ENCODE data around the gene STXBP6. TPM values are rescaled to one million over a fixed set of nuclear protein-coding genes. Genes with fewer than 3 reads are reported as not detected.
A peak's percentile ranks its signal among the peaks of the same experiment; 100 is the strongest.

Gene STXBP6
- total and polyA plus RNA-seq, 2 of the 13 experiments (the other 11 are each of a cell fraction or from before 2014, with no cell fraction given) = 35.3 to 42.8 TPM

DNA sequence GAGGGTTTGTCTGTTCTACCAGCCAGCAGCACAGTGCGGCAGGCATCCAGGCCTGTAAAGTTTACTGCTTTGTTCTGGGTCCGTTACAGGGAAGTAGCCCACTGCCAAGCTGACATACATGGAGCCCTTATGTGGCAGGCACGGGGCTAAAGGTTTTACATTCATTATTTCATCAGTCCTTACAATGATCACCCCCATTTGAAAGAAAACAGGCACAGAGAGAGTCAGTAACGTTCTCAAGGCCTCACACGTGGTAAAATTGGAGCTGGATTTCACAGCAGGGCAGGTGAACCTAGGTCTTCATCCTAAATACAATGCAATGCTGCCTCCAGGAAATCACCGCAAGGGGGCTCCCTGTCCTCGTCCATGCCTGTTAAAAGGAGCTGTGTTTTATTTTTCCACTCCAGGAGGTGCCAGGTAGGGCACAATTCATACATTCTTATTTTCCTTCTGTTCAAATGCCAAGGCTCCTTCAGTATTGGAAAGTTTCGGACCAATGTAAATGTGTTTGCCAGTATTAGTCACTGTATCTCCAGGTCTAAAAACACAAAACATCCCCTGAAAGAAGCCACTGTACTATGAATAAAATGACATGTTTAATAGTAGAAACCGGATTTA lies 243.8 kb downstream of the STXBP6 start (continued):
- TF ChIP-seq, protein P1, sequence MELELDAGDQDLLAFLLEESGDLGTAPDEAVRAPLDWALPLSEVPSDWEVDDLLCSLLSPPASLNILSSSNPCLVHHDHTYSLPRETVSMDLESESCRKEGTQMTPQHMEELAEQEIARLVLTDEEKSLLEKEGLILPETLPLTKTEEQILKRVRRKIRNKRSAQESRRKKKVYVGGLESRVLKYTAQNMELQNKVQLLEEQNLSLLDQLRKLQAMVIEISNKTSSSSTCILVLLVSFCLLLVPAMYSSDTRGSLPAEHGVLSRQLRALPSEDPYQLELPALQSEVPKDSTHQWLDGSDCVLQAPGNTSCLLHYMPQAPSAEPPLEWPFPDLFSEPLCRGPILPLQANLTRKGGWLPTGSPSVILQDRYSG (CRISPR knock-in tag; IDR thresholded peaks at IDR 0.05) = peak; percentile 85; the same call in 1 of the 2 replicates
- TF ChIP-seq HNF4A (CRISPR knock-in tag; IDR thresholded peaks at IDR 0.05) = peak; percentile 40; the same call in 1 of the 2 replicates
- peak; percentile 82; the same call in 1 of the 2 replicates for TF ChIP-seq ETV6 (CRISPR knock-in tag; conservative IDR thresholded peaks at IDR 0.05)
- TF ChIP-seq, protein P2, sequence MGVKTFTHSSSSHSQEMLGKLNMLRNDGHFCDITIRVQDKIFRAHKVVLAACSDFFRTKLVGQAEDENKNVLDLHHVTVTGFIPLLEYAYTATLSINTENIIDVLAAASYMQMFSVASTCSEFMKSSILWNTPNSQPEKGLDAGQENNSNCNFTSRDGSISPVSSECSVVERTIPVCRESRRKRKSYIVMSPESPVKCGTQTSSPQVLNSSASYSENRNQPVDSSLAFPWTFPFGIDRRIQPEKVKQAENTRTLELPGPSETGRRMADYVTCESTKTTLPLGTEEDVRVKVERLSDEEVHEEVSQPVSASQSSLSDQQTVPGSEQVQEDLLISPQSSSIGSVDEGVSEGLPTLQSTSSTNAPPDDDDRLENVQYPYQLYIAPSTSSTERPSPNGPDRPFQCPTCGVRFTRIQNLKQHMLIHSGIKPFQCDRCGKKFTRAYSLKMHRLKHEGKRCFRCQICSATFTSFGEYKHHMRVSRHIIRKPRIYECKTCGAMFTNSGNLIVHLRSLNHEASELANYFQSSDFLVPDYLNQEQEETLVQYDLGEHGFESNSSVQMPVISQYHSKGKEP (CRISPR knock-in tag; IDR thresholded peaks at IDR 0.05) = no peak
- TF ChIP-seq NFYB (CRISPR knock-in tag; IDR thresholded peaks at IDR 0.05) = peak; percentile 24; the same call in 1 of the 2 replicates
- 0 out of 2 replicates have a peak, but pooled peaks have one; percentile 56 for TF ChIP-seq NCOA5 (CRISPR knock-in tag; IDR thresholded peaks at IDR 0.05)
- TF ChIP-seq ZFP36 (IDR thresholded peaks at IDR 0.05; ENCODE audit: borderline replicate concordance, low read depth, low read length, partially characterized antibody) = peak; percentile 36
- TF ChIP-seq IRF9 (CRISPR knock-in tag; IDR thresholded peaks at IDR 0.05; ENCODE audit: borderline replicate concordance) = no peak
- TF ChIP-seq PHF21A (CRISPR knock-in tag; IDR thresholded peaks at IDR 0.05) = peak; percentile 48; the same call in 1 of the 2 replicates
- TF ChIP-seq SPEN (CRISPR knock-in tag; IDR thresholded peaks at IDR 0.05; ENCODE audit: low read depth) = 0 out of 2 replicates have a peak, but pooled peaks have one; percentile 51
- TF ChIP-seq ZNF790 (CRISPR knock-in tag; IDR thresholded peaks at IDR 0.05; ENCODE audit: borderline replicate concordance) = no peak
- peak; percentile 79 for TF ChIP-seq GATAD2A (CRISPR knock-in tag; IDR thresholded peaks at IDR 0.05)
- TF ChIP-seq KLF9 (CRISPR knock-in tag; IDR thresholded peaks at IDR 0.05; ENCODE audit: low read depth) = no peak
- TF ChIP-seq, protein P3, sequence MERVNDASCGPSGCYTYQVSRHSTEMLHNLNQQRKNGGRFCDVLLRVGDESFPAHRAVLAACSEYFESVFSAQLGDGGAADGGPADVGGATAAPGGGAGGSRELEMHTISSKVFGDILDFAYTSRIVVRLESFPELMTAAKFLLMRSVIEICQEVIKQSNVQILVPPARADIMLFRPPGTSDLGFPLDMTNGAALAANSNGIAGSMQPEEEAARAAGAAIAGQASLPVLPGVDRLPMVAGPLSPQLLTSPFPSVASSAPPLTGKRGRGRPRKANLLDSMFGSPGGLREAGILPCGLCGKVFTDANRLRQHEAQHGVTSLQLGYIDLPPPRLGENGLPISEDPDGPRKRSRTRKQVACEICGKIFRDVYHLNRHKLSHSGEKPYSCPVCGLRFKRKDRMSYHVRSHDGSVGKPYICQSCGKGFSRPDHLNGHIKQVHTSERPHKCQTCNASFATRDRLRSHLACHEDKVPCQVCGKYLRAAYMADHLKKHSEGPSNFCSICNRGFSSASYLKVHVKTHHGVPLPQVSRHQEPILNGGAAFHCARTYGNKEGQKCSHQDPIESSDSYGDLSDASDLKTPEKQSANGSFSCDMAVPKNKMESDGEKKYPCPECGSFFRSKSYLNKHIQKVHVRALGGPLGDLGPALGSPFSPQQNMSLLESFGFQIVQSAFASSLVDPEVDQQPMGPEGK (CRISPR knock-in tag; IDR thresholded peaks at IDR 0.05) = 0 out of 2 replicates have a peak, but pooled peaks have one; percentile 48
- 0 out of 2 replicates have a peak, but pooled peaks have one; percentile 42 for TF ChIP-seq POGZ (CRISPR knock-in tag; IDR thresholded peaks at IDR 0.05)
- TF ChIP-seq KLF6 (CRISPR knock-in tag; IDR thresholded peaks at IDR 0.05) = peak; percentile 65; the same call in 1 of the 2 replicates
- no peak for TF ChIP-seq HOXA7 (CRISPR knock-in tag; IDR thresholded peaks at IDR 0.05)
- no peak for TF ChIP-seq SOX6 (IDR thresholded peaks at IDR 0.05)
- TF ChIP-seq SOX6 (CRISPR knock-in tag; IDR thresholded peaks at IDR 0.05) = peak; percentile 74
- TF ChIP-seq TRIM24 (CRISPR knock-in tag; IDR thresholded peaks at IDR 0.05) = no peak
- TF ChIP-seq, protein P4, sequence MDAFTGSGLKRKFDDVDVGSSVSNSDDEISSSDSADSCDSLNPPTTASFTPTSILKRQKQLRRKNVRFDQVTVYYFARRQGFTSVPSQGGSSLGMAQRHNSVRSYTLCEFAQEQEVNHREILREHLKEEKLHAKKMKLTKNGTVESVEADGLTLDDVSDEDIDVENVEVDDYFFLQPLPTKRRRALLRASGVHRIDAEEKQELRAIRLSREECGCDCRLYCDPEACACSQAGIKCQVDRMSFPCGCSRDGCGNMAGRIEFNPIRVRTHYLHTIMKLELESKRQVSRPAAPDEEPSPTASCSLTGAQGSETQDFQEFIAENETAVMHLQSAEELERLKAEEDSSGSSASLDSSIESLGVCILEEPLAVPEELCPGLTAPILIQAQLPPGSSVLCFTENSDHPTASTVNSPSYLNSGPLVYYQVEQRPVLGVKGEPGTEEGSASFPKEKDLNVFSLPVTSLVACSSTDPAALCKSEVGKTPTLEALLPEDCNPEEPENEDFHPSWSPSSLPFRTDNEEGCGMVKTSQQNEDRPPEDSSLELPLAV (CRISPR knock-in tag; conservative IDR thresholded peaks at IDR 0.05; ENCODE audit: low read depth) = no peak
- TF ChIP-seq KMT2B (CRISPR knock-in tag; IDR thresholded peaks at IDR 0.05) = 0 out of 2 replicates have a peak, but pooled peaks have one; percentile 66

All from HepG2 (cell line).